NCI-H128 (cell line): ENCODE data around the gene NSG1.
"Not testable (repeated sequence)": the region's sequence is repeated elsewhere in the genome, so short reads cannot be mapped to it uniquely, and the experiment has no call there.

Experiments
- DNase-seq: peaks from one replicate; lab custom pipeline; 2025; ENCODE audit not compliant: unreplicated experiment; lab: John Stamatoyannopoulos, UW

The NSG1 gene, protein sequence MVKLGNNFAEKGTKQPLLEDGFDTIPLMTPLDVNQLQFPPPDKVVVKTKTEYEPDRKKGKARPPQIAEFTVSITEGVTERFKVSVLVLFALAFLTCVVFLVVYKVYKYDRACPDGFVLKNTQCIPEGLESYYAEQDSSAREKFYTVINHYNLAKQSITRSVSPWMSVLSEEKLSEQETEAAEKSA

DNA sequence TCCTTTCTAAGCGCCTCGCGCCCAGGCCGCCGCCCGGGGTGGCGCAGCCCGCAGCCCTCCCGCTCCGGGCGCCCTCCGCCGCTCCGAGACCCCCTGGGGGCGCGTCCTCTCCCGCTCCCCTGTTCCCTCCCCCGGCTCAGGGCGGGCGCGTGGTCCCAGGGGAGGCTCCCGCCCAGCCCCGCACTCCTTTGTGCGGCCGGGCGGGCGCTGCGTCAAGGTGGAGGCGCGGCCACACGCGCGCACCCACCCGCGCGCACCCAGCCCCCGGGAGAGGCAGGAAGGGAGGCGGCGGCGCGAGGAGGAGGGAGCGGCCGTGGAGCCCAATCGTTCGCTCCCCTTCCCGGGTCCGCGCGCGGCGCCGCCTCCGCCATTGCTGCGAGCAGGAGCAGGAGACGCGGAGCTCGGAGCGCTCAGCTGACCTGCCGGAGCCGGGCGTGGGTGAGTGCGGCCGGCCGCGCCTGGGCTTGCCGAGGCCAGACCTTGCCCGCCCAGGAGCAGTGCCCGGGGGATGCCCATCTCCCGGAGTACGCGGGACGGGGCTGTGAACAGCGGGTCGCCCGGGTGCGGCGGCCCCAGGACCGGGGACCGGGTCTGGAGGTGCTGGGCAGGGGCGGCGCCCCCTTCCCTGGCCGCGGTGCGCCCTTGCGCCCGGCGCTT is at the start of gene NSG1:
Gene NSG1, plus strand, starts transcription at position 367 of the 657 bp plus-strand sequence. CDS start 528 bp downstream, outside the sequence.
- no peak for DNase-seq

DNA sequence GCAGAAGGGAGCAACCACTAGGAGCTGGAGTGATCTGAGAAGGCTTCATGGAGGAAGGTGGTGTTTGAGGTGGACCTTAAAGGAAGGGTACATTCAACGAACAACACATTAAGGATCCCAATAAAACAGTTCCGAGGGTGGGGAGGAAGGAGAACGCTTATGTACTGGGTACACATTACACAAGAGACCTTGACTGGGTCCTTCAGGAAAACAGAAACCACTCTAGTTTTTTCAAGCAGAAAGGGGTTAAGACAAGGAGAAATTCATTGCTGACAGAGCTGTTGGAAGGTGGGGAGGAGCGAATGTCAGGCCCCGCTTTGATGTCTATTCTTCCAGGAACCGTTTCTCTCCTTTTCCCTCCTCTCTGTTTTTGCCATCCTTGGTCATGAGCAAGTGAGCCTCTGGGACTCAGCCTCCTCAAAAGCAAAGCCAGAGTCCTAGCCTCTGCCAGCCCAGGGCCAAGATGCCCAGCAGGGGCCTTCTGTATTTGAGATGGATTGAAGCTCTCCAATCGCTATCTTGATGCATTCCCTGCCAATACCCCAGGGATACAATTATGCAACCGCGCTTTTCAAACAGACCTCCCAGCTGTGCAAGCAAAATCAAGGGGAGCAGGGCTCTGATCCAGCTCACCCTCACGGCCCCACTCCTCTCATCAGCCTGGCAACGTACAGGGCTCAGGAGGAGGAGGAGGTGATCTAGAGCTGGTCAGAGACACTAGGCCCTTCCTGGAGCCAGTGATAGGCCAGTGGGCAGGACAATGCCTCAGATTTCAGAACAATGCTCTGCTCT is 48.5 kb upstream of the NSG1 start:
- DNase-seq: no peak

DNA sequence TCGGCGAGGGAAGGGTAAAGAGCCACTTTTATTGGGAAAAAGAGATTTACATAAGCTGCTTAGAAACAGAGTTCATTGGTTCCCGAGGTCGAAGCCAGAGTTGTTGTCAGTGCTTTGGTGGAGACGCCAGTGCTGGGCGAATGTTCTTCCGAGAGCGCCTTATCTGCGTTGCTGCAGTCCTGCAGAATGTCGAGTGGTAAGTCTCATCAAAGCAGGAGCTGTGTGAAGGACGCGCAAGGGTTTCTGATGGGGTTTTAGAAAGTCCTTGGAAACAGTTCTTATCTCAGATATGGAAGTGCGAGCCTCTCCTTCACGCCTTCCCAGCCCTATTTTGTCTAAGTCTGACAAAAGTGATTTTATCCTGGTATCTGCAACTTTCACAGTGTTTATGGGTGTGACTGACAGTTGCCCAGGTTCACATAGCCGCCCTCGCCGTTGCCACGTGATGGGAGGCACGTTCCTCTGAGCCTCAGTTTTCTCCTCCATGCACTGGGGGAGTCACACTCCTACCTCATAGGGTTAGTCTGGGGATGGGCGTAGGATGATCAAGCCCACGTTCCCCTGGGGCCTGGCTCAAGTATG is 47.3 kb upstream of the NSG1 start:
- DNase-seq: no peak

DNA sequence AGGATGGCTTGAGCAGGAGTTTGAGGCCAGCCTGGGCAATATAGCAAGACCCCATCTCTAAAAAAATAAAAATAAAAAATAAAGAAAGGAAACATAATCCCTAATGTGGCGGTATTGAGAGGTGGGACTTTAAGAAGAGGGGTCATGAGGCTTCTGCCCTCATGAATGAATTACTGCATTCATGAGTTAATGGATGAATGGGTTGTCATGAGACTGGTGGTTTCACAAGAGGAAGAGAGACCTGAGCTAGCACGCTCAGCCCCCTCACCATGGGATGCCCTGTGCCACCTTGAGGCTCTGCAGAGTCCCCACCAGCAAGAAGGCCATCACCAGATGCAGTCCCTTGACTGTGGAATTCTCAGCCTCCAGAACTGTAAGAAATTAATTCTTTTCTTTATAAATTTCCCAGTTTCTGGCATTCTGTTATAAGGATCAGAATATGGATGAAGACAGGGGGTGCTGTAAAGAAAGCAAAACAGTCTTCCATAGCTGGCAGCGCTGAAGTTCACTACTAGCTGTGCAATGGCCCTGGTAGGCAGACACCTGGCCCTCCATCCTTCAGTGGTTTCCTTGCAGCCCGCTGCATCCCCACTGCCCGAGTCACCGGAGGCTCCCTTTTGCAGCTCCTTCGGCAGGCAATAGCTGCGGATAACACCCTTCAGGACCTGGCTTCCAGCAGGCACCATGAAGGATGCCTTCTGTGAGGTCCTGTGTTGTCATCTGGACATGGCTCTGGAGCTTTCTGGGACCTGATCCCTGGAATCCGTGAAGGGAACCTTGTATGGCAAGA is 44.8 kb upstream of the NSG1 start:
- DNase-seq: no peak

GRCh38 chr4:4343038-4343437 is 43.9 kb upstream of the NSG1 start:
- no peak for DNase-seq

DNA sequence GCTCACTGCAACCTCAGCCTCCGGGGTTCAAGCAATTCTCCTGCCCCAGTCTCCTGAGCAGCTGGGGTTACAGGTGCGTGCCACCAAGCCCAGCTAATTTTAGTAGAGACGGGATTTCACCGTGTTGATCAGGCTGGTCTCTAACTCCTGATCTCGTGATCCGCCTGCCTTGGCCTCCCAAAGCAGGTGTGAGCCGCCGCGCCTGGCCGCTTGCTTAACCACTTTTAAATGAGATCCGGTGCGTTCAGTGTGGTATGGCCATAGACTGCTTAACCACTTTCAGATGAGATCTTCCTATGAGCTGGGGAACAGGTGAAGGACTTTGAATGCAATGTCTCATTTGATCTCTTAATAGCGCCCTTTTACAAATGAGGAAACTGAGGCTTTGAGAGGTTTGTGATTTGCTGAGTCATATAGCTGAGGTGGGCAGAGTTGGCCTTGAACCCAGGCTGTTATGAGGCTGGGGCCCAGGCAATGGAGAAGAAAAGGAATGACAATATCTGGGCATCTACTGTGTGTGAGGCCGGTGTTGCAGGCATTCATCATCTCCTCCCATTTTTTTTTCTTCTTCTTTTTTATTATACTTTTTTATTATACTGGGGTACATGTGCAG is 41.9 kb upstream of the NSG1 start:
- no peak for DNase-seq

GRCh38 chr4:4347585-4347984 is 39.3 kb upstream of the NSG1 start:
- no peak for DNase-seq

DNA sequence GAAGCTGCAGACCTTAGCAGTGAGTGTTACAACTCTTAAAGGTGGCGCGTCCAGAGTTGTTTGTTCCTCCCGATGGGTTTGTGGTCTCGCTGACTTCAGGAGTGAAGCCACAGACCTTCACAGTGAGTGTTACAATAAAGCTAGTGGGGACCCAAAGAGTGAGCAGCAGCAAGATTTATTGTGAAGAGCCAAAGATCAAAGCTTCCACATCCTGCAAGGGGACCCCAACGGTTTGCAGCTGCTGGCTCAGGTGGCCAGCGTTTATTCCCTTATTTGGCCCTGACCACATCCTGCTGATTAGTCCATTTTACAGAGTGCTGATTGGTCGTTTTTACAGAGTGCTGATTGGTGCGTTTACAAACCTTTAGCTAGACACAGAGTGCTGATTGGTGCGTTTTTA is 38.3 kb upstream of the NSG1 start:
- DNase-seq: not testable (repeated sequence)

DNA sequence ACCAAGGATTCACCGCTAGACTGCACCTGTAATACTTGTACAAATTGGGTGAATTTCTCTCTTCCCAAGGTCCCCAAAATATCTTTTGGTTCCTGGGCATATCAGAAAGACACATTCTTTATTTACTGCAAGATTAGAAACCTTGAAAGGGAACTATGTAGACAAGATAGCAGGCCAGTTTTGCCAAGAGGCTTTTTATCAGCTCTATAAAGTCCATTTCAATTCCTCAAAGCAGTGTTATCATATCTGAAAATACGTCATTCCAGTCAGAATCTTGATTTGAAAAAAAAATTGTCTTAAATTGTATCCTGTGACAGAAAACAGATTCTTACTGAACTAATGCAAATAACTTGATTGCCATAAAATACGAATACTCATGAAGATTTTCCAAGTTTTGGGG is 37.0 kb upstream of the NSG1 start:
- no peak for DNase-seq

DNA sequence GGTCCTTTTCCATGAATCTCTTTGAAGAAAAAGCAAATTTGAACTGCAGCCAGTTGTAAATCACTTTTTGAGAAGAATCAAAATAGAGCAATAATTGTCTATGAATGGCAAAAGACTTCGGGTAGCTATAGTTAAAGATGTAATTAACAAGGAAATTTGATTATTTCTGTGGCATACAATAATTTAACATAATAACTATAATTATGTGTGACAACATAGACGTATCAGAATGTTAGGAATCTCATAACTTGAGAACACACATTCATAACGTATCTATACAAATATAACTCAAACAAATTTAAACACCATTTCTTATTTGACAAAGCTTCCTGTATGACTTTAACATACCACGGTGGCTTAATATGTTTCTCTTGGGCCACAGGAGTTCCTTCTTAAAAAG is 36.0 kb upstream of the NSG1 start:
- no peak for DNase-seq

DNA sequence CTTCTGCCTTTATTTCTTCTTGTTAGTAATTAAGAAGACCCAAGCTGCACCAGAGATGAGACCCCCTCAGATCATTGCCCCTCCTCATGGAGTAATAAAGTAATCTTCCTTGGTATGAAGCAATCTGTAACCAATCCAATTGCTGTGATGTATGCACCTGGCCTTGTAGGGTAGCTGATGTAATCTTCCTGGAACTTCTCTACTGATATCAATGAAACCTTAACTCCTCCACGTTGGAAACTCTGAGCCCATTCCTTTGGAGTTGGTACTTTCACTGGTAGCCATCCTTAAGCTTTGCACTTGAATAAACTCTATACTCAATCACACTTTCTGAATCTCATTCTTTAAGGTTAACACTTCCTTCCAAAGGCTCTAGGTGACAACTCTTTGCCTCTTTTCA is 31.6 kb upstream of the NSG1 start:
- DNase-seq: no peak

GRCh38 chr4:4356106-4357041 is 30.5 kb upstream of the NSG1 start:
- no peak for DNase-seq

DNA sequence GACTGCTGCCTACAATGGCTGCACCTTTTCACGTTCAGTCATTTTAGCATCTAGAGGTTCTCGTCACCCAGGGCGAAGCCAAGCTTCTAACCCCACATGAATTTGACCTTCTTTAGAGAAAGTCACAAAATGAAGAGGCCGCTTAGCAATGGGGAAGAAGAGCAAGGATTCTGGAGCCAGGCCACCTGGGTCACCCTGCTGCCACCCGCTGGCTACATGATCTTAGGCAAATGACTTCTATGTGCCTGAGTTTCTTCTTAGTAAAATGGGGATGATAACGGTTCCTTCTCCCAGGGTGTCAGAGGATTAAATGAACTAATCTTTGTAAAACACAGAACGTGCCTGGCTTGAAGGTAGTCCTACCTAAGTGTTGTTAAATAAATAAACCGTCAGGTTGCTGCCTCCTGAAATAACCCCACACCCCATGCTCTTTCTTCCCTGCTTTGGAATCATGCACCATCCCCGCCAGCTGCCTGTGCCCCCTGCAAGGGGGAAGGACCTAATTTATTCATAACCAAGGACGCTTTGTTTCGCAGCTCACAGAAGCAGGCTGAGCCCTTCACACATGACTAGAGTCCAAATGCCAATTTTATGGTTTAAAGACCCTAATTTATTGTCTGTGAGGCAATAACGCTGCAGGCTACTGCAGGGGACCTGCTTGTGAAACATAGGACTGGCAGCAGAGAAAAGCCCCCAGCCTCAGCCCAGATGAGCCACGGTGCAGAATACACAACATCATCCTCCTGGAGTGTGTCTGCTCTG is 28.6 kb upstream of the NSG1 start:
- no peak for DNase-seq

DNA sequence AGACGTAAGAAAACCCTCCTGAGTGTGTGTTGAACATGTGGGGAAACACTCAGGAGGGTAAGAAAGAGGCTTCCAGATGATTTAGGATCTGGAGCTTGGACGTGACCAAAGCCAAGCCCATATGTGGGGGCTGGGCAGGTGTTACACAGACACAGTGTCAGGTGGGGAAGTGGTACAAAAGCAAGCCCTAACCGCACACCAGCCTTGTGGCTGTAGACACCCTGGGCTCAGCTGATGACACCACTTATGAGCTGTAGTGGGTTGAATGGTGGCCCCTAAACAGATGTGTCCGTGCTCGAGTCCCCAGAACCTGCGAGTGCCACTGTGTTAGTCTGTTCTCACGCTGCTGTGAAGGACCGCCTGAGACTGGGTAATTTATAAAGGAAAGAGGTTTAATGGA is 25.0 kb upstream of the NSG1 start:
- no peak for DNase-seq

GRCh38 chr4:4362991-4363697 is 23.8 kb upstream of the NSG1 start:
- no peak for DNase-seq

DNA sequence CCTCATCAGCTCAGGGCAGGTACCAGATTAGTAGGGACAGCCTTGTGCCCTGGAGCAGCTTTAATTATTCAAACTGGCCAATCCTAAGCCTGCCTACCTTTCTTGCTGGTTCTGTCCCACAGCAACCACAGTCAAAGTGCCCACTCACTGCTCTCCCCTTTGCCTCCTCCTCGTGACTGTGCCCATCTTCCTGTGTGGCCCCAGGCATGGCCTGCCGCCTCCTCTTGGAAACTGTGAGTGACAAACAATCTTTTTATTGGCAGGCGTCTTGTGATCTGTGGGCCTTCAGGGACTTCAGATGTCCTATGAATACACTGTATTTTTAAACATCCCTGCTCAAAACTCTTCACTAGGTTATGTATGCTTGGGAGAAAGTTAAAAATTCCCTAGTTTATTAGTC is 22.8 kb upstream of the NSG1 start:
- no peak for DNase-seq

GRCh38 chr4:4364486-4365208 is 22.3 kb upstream of the NSG1 start:
- no peak for DNase-seq
